ENCODE data around the gene BTBD2. TPM values are rescaled to one million over a fixed set of nuclear protein-coding genes. Genes with fewer than 3 reads are reported as not detected.

BTBD2 gene
- polyA plus RNA-seq, 3 donors = 2.8 to 36.0 (median 3.3) TPM

- no peak overlapping the region for H3K4me2 ChIP-seq (replicated peaks; ENCODE audit: extremely low read depth, low read length, poor library complexity, severe bottlenecking)
- no peak overlapping the region for H3K27ac ChIP-seq (ENCODE audit: low read depth in 1 of 2, low read length in 2 of 2)
- no peaks in the 10 kb centered on the region for H3K27me3 ChIP-seq (ENCODE audit: control insufficient read depth in 2 of 2, insufficient read depth in 2 of 2, low read length in 2 of 2)
- Mint-ChIP-seq H3K36me3 (peaks cover 39 to 64% of the 10 kb centered on the region in 2 donors), H3K27me3 (ENCODE audit: low read depth in 3 of 3) (peaks cover 0 to 3% (median 0%) of the 10 kb centered on the region in 3 donors), H3K27ac (no peak overlapping the region), H3K4me1 (peaks cover 4% of the 10 kb centered on the region), H3K4me3 (no peak overlapping the region), H3K9me3 (peaks cover 0 to 2% (median 0%) of the 10 kb centered on the region in 7 donors)
- H3K9me3 ChIP-seq (replicated peaks in 1 of 2; ENCODE audit: control insufficient read depth in 1 of 2, insufficient read depth in 1 of 2, low read length in 2 of 2) = no peaks in the 10 kb centered on the region
- H3K9ac ChIP-seq (ENCODE audit: insufficient read depth, low read length, poor library complexity, severe bottlenecking) = no peak overlapping the region
- TF ChIP-seq CTCF (IDR thresholded peaks at IDR 0.05) = no peak
- no peaks in the 10 kb centered on the region for H3K4me1 ChIP-seq (ENCODE audit: control insufficient read depth in 1 of 2, insufficient read depth in 2 of 2, low read length in 2 of 2)
- peaks cover 4% of the 10 kb centered on the region for H3K79me2 ChIP-seq (ENCODE audit: insufficient read depth, low read length)
- H4K20me1 ChIP-seq (ENCODE audit: insufficient read depth, low read length) = peaks cover 8% of the 10 kb centered on the region
- intact Hi-C loops (cut with micrococcal nuclease) = no loop called here
- peaks cover 20 to 34% of the 10 kb centered on the region in 2 donors for H3K36me3 ChIP-seq (replicated peaks in 1 of 2; ENCODE audit: control insufficient read depth in 1 of 2, insufficient read depth in 2 of 2, low read length in 2 of 2)
- H3K4me3 ChIP-seq (replicated peaks in 1 of 3; ENCODE audit: low read depth in 2 of 3, low read length in 3 of 3) = no peak overlapping the region
- whole genome bisulfite sequencing (ENCODE audit: insufficient coverage) = 95% methylated on average over 19 of the region's 26 CpGs
- no peak for DNase-seq
- H2AFZ ChIP-seq (ENCODE audit: insufficient read depth, low read depth, low read length, poor library complexity, severe bottlenecking) = no peak overlapping the region
These were observed 15.5 kb downstream of the BTBD2 start for GRCh38 chr19:1999856-2000515.

- H3K27me3 Mint-ChIP-seq (ENCODE audit: low read depth in 3 of 3) = peaks cover 0 to 3% (median 0%) of the 10 kb centered on the region in 3 donors
- H3K36me3 Mint-ChIP-seq = peaks cover 42 to 68% of the 10 kb centered on the region in 2 donors
- H3K4me1 ChIP-seq (ENCODE audit: control insufficient read depth in 1 of 2, insufficient read depth in 2 of 2, low read length in 2 of 2) = no peaks in the 10 kb centered on the region
- H3K4me3 ChIP-seq (replicated peaks in 1 of 3; ENCODE audit: low read depth in 2 of 3, low read length in 3 of 3) = no peak overlapping the region
- peak overlapping the region in 1 of 2 donors; percentile 24 for H3K4me3 Mint-ChIP-seq
- TF ChIP-seq CTCF (IDR thresholded peaks at IDR 0.05) = no peak
- H3K4me1 Mint-ChIP-seq = peaks cover 4% of the 10 kb centered on the region
- H4K20me1 ChIP-seq (ENCODE audit: insufficient read depth, low read length) = peaks cover 8% of the 10 kb centered on the region
- H3K9ac ChIP-seq (ENCODE audit: insufficient read depth, low read length, poor library complexity, severe bottlenecking) = no peak overlapping the region
- no peaks in the 10 kb centered on the region for H3K9me3 ChIP-seq (replicated peaks in 1 of 2; ENCODE audit: control insufficient read depth in 1 of 2, insufficient read depth in 1 of 2, low read length in 2 of 2)
- intact Hi-C loops (cut with micrococcal nuclease) = no loop called here
- H3K9me3 Mint-ChIP-seq = peaks cover 0 to 2% (median 0%) of the 10 kb centered on the region in 7 donors
- peak overlapping the region in 2 of 7 donors; percentile 12 to 18 for H3K27ac Mint-ChIP-seq
- peak in 2 of 3 donors; percentile 3 to 11 for DNase-seq
- H3K27ac ChIP-seq (ENCODE audit: low read depth in 1 of 2, low read length in 2 of 2) = no peak overlapping the region
- no peak overlapping the region for H2AFZ ChIP-seq (ENCODE audit: insufficient read depth, low read depth, low read length, poor library complexity, severe bottlenecking)
- H3K36me3 ChIP-seq (replicated peaks in 1 of 2; ENCODE audit: control insufficient read depth in 1 of 2, insufficient read depth in 2 of 2, low read length in 2 of 2) = peaks cover 20 to 31% of the 10 kb centered on the region in 2 donors
- H3K27me3 ChIP-seq (ENCODE audit: control insufficient read depth in 2 of 2, insufficient read depth in 2 of 2, low read length in 2 of 2) = no peaks in the 10 kb centered on the region
- 81% methylated on average over 33 of the region's 52 CpGs for WGBS (ENCODE audit: insufficient coverage)
- H3K4me2 ChIP-seq (replicated peaks; ENCODE audit: extremely low read depth, low read length, poor library complexity, severe bottlenecking) = no peak overlapping the region
- peaks cover 2% of the 10 kb centered on the region for H3K79me2 ChIP-seq (ENCODE audit: insufficient read depth, low read length)
These were observed 16.5 kb downstream of the BTBD2 start for GRCh38 chr19:1998712-1999708.
